Ectodermal cell (in vitro differentiated cells): ENCODE results near the gene UGT2B11. TPM values are rescaled to one million over a fixed set of nuclear protein-coding genes. Genes with fewer than 3 reads are reported as not detected.
"Not testable (repeated sequence)": the region's sequence is repeated elsewhere in the genome, so short reads cannot be mapped to it uniquely, and the experiment has no call there.

Source experiments
- H3K27ac ChIP-seq: 2 replicates; pipeline ENCODE4 v1.7.0; 2013; ENCODE audit warnings: mild to moderate bottlenecking, low read depth, low read length; ENCODE audit not compliant: insufficient read depth, poor library complexity, severe bottlenecking
- H3K27me3 ChIP-seq: 2 replicates; pipeline ENCODE4 v1.7.0; 2013; ENCODE audit warnings: mild to moderate bottlenecking, low read length; ENCODE audit not compliant: insufficient read depth, control insufficient read depth, poor library complexity, severe bottlenecking
- H3K36me3 ChIP-seq: one replicate; pipeline ENCODE4 v1.7.0; 2013; ENCODE audit warnings: low read length; ENCODE audit not compliant: control insufficient read depth, insufficient read depth
- H3K4me1 ChIP-seq: one replicate; pipeline ENCODE4 v1.7.0; 2013; ENCODE audit warnings: low read length; ENCODE audit not compliant: control insufficient read depth, insufficient read depth
- H3K4me3 ChIP-seq: 2 replicates; pipeline ENCODE4 v1.7.0; 2013; ENCODE audit warnings: low read depth, low read length, control low read depth; ENCODE audit not compliant: insufficient read depth
- H3K9me3 ChIP-seq: 2 replicates; pipeline ENCODE4 v1.7.0; 2013; ENCODE audit warnings: mild to moderate bottlenecking, low read length, moderate library complexity; ENCODE audit not compliant: control insufficient read depth
- WGBS, 2 experiments: methylation state at CpG; one replicate each; pipeline ENCODE4 v1.1.7; 2013; ENCODE audit warnings: missing lambda C conversion rate in 2 of 2; 5-methylcytosine and 5-hydroxymethylcytosine counted together
- polyA plus RNA-seq, 4 experiments: library from polyadenylated mRNA; stranded (reverse); fragments of 50-300 nt; gene quantifications; one replicate each; pipeline ENCODE4 v1.2.3, GENCODE V29; 2013

UGT2B11 gene
- not detected for polyA plus RNA-seq (2013, experiment 1 of 4)
- not detected for polyA plus RNA-seq (2013, experiment 2 of 4)
- not detected for polyA plus RNA-seq (2013, experiment 3 of 4)
- polyA plus RNA-seq (2013, experiment 4 of 4) = not detected

DNA sequence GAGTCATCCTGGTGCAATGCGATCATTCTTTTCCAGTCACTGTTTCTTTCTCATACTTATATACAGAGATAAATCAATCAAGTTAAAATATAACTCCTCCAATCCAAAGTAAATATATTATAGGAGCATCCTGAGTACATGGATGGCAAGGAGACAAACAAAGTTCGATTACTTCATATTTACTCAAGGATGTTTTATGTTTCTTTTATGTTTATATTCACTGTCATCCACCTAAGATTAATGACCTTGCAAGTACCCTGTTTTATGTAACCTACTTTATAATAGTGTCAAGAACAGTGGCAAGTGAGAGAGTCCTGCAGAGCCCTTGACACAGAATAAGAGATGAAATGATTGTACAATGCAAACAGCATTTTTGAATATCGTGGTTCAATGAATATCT is at the start of gene UGT2B11:
UGT2B11 (minus strand) TSS at position 33 of the 400 bp plus-strand sequence; CDS start at position 7, 26 bp downstream.
- Histone ChIP-seq H3K27ac (no peak within 1 kb of the TSS), H3K36me3 (no peaks in the 10 kb centered on the region), H3K9me3 (no peaks in the 10 kb centered on the region), H3K4me1 (no peaks in the 10 kb centered on the region), H3K27me3 (no peaks in the 10 kb centered on the region), H3K4me3 (no peak within 1 kb of the TSS)
- 98 to 100% methylated on average over 1 to 2 of the region's 3 CpGs for WGBS, 2 experiments

DNA sequence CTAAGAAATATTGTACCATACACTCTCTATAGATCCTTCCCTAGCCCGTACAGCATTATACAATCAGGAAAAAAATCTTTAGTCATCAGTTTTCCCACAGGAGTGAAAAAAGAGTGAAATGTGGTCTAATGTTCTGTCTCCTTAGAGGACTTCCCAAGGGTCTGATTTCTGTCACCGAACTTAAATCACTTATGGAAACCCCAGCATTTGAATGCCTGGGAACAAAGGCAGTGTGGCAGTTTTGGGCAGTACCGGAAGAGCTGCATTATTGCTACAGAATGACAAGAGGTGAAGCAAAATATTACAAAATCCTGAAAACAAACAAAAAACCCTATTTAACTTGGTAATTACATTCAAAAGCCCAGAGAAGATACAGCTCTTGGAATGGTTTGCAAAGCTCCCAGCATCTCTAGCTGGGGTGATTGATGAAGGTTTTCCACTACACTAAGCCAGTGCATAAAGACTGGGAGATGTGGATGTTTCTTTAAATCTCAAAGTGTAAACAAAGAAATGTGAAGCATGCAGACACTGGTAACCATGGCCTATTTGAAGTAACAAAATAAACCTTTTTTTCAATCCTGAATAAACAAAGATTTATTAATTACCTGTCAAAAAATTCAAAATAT is 38.7 kb upstream of the UGT2B11 start:
- WGBS, 2 experiments = 91 to 100% methylated on average over 2 to 3 of the region's 3 CpGs
- not testable (repeated sequence) for H3K9me3 ChIP-seq, H3K27me3 ChIP-seq, H3K4me3 ChIP-seq, H3K4me1 ChIP-seq, H3K27ac ChIP-seq, H3K36me3 ChIP-seq

DNA sequence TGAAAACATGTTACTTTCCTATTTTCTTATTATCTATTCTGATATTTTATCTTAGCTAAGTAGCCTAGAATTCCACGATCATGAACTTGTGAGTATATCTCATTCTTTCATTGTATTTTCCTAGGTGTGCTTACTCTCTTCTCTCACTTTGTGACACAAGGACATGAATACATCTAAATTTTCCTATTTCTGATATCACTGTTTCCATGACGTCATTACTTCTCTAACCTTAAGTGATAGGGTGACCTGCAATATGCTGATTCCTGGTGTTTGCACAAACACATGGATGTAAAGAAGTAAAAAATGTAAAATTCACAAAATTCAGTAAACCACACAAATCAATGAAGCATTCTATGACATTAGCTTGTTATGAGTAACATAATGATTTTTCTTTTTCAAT is 36.3 kb upstream of the UGT2B11 start:
- H3K36me3 ChIP-seq, H3K4me3 ChIP-seq, H3K27me3 ChIP-seq, H3K9me3 ChIP-seq, H3K4me1 ChIP-seq, H3K27ac ChIP-seq: not testable (repeated sequence)
- 100% methylated on average over 1 of the region's 2 CpGs; no CpG with 5 or more reads in 1 of the 2 experiments for WGBS, 2 experiments

DNA sequence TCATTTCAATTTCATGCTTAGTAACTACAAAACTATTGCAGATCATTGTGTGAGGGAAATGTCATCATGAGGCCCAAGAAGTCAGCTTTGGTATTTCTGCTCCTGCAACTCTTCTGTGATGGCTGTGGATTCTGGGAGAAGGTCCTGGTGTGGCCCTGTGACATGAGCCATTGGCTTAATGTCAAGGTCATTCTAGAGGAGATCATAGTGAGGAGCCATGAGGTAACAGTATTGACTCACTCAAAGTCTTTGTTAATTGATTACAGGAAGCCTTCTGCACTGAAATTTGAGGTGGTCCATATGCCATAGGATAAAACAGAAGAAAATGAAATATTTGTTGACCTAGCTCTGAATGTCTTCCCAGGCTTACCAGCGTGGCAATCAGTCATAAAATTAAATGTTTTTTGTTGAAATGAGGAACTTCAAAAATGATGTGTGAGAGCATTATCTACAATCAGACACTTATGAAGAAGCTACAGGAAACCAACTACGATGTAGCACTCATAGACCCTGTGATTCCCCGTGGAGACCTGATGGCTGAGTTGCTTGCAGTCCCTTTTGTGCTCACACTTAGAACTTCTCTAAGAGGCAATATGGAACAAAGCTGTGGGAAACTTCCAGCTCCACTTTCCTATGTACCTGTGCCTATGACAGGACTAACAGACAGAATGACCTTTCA is 28.2 kb upstream of the UGT2B11 start:
- not testable (repeated sequence) for H3K4me1 ChIP-seq, H3K27ac ChIP-seq, H3K36me3 ChIP-seq, H3K4me3 ChIP-seq, H3K9me3 ChIP-seq, H3K27me3 ChIP-seq
- 96 to 98% methylated on average over 3 of the region's 3 CpGs for WGBS, 2 experiments

DNA sequence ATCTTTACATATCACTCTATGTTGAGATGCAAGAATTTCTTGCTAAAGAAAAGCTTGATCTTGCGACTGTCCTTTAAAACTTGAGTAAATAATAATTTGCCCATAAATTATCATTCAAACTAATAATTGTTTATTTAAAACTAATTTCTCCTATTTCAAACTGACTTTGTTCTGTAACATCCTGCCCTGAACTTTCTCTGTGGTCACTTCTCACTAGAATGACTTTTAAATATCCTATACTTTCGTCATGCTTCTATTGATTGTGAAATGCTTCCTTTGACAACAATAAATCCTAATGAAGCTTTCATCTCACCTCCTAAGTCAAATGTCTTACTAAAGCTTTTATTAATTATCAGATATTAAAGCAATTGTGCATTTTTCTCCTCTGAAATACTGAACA is 27.2 kb upstream of the UGT2B11 start:
- H3K27me3 ChIP-seq, H3K4me3 ChIP-seq, H3K27ac ChIP-seq, H3K9me3 ChIP-seq, H3K36me3 ChIP-seq, H3K4me1 ChIP-seq: not testable (repeated sequence)
- WGBS, 2 experiments = 91 to 97% methylated on average over 1 to 2 of the region's 2 CpGs

DNA sequence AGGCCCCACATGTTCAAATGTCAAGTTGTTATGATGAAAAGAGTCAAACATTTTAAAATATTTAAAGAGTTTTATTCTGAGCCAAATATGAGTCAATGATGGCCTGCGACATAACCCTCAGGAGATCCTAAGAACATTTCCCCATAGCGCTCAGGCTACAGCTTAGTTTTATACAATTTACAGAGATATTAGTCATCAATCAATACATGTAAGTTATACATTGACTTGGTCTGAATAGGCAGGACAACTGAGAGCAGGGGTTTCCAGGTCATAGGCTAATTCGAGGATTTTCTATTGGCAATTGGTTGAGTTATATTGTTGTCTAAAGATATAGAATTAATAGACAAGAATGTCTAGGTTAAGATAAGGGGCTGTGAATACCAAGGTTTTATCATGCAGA is 26.2 kb upstream of the UGT2B11 start:
- not testable (repeated sequence) for H3K27ac ChIP-seq, H3K27me3 ChIP-seq, H3K4me1 ChIP-seq, H3K4me3 ChIP-seq, H3K9me3 ChIP-seq, H3K36me3 ChIP-seq
- WGBS, 2 experiments = 88 to 96% methylated on average over 1 to 3 of the region's 3 CpGs

DNA sequence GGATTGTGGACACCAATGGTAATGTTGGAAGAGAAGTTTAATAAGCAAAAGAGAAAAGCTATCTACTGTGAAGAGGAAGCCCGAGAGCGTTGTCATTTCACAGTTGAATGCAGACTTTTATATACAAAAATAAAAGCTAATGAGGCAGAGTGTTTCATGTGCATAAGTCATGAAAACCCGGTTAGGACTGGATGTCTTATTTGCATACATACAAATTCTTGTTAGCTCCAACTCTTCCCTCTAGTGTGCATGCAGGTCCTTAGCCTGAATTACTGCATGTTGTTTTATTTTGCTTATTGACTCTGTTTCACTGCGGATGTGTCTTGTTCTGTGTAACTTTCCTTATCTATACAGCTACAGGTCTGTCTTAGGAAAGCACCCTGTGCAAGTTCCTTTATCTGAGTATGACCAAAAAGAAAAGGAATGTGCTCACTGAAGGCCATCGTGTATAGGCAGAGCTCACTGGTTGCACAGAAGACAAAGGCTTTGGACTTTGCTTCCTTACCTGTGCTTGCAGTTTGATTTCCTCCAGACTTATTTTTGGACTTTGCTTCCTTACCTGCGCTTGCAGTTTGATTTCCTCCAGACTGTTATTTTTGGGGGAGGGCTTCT is 25.1 kb upstream of the UGT2B11 start:
- H3K4me1 ChIP-seq = peaks cover 7% of the 10 kb centered on the region
- no peaks in the 10 kb centered on the region for H3K27me3 ChIP-seq
- no peaks in the 10 kb centered on the region for H3K9me3 ChIP-seq
- H3K36me3 ChIP-seq = no peaks in the 10 kb centered on the region
- WGBS, 2 experiments = 87 to 88% methylated on average over 4 to 6 of the region's 6 CpGs
- no peak overlapping the region for H3K27ac ChIP-seq
- H3K4me3 ChIP-seq = no peak overlapping the region

DNA sequence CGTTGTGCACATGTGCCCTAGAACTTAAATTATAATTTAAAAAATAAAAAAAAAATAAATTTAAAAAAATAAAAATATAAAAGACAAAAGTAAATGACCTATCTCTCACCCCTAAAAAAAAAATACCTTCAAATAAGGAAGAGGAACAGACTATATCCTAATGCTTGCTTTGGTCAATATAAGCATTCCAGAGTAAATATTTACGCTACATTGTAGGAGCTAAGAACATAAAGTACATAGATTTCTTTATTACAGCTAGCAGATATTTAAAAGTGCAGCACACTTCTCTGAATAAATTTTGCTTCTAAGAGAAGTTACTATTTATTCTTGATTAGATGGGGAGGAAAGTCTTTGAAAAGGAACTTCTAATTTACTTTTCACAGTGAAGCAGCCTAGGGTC is 24.5 kb upstream of the UGT2B11 start:
- Histone ChIP-seq H3K27ac (no peak overlapping the region), H3K9me3 (no peaks in the 10 kb centered on the region)
- no CpG with 5 or more reads among the region's 2 CpGs for WGBS, 2 experiments

DNA sequence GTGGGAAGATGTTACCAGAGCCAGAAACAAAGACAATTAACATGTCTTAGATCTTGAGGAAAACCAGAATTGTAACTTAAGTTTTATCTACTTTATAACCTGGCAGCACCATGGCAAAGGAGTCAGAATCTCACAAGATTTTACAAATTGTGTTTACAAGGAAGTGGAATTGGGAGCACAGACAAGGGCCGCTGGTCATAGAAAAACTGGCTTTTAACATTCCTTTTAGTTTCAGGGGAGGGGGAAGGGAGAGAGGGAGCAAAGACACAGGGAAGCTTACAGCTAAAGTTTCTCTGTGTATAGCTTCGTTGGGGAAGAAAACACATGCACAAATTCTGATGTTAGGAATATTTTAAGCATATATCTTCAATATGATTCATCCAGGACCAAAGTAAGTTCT is 10.3 kb upstream of the UGT2B11 start:
- Histone ChIP-seq H3K36me3 (no peaks in the 10 kb centered on the region), H3K27me3 (no peaks in the 10 kb centered on the region), H3K27ac (no peak overlapping the region), H3K9me3 (no peaks in the 10 kb centered on the region), H3K4me3 (no peak overlapping the region), H3K4me1 (no peaks in the 10 kb centered on the region)
- 40 to 67% methylated on average over 1 to 2 of the region's 2 CpGs for WGBS, 2 experiments

More for the DNA sequence above, 24.5 kb upstream of the UGT2B11 start:
- Histone ChIP-seq H3K4me1 (peaks cover 7% of the 10 kb centered on the region), H3K4me3 (no peak overlapping the region), H3K36me3 (no peaks in the 10 kb centered on the region), H3K27me3 (no peaks in the 10 kb centered on the region)

DNA sequence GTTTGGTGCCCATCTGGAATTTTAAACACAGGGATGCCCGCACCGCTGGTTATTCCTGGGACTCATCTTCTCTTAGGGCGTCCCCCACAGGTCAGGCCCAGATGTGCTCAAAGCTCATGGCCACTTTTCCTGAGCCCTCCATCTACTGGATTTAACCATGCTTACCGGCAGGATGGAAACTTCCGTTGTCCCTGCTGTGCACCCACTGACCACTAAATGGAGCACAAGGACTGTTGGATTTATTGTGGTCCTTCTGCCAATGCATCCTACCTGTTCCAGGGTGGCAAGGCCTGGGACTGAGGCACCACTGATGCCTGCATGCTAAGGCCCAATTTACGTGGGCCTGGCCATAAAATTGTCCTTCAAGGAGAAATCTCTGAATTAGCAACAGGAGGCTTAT is 8.7 kb upstream of the UGT2B11 start:
- H3K9me3 ChIP-seq, H3K4me3 ChIP-seq, H3K27me3 ChIP-seq, H3K4me1 ChIP-seq, H3K36me3 ChIP-seq, H3K27ac ChIP-seq: not testable (repeated sequence)
- WGBS, 2 experiments = 94 to 97% methylated on average over 6 of the region's 6 CpGs
